ENCODE results near the gene PTER. TPM values are rescaled to one million over a fixed set of nuclear protein-coding genes. Genes with fewer than 3 reads are reported as not detected.

PTER gene
- total and polyA plus RNA-seq, 9 of the 15 experiments (the other 6 are each of a cell fraction or from before 2014, with no cell fraction given): 15.5 to 42.1 (median 28.6) TPM

DNA sequence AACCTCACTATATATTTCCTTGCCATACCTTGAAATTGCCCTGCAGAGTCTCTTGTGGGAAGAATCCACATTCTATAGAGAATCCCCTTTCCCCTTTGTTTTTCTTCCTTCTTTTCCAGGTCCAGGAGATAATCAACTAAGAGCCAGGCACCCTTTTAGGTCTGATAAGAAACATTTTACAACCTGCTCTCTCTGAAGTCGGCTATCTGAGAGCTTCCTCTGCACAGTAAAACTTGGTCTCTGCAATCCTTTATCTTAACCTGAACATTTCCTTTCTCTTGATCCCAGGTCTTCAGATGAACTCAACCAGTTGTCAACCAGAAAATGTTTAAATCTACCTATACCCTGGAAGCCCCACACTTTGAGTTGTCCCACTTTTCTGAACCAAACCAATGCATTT is 19.5 kb upstream of the PTER start:
- Histone ChIP-seq H2AFZ (ENCODE audit: low read depth, low read length) (no peak overlapping the region), H3K4me2 (ENCODE audit: insufficient read depth, low read length) (no peak overlapping the region), H3K27ac (ENCODE audit: extremely low read depth, low read depth, low read length) (no peak overlapping the region), H3K79me2 (ENCODE audit: control insufficient read depth, insufficient read depth, low read length) (no peaks in the 10 kb centered on the region), H3K4me1 (replicated peaks in 1 of 2; ENCODE audit: control insufficient read depth in 2 of 2, insufficient read depth in 2 of 2, low read length in 2 of 2) (no peaks in the 10 kb centered on the region; a peak in 1 of 5 replicates), H3K27me3 (ENCODE audit: control insufficient read depth in 2 of 2, insufficient read depth in 2 of 2, low read length in 2 of 2) (peaks cover 7 to 8% of the 10 kb centered on the region in 2 experiments; a peak in 4 of 5 replicates), H4K20me1 (replicated peaks; ENCODE audit: control insufficient read depth, insufficient read depth, low read length) (no peaks in the 10 kb centered on the region), H3K4me3 (no peak overlapping the region), H3K9ac (ENCODE audit: insufficient read depth in 1 of 2, low read depth in 2 of 2, low read length in 2 of 2) (no peak overlapping the region), H3K36me3 (ENCODE audit: control insufficient read depth, insufficient read depth, low read length) (no peaks in the 10 kb centered on the region), H3K9me1 (ENCODE audit: control insufficient read depth, insufficient read depth, low read length) (no peaks in the 10 kb centered on the region), H3K9me3 (replicated peaks; ENCODE audit: control insufficient read depth, insufficient read depth, low read depth, low read length) (no peaks in the 10 kb centered on the region)
- ATAC-seq (no peak), DNase-seq (ENCODE audit: extremely low read depth in 1 of 4, low spot score in 3 of 4) (peak in 1 of 4 experiments; percentile 33), FAIRE-seq (peak; percentile 42)
- WGBS (ENCODE audit: insufficient coverage, low coverage, missing lambda C conversion rate): 0% methylated on average over 1 of the region's 1 CpG
- intact Hi-C loops (cut with micrococcal nuclease) (no loop called here), in situ Hi-C loops (cut with MboI) (no loop called here)
- ChIA-PET POLR2A (no interaction called here), CTCF (ENCODE audit: low intra/inter-chr PET ratio) (no interaction called here)
- BruUV-seq (replicated peaks): no TSS peak
- TF ChIP-seq KAT2B (IDR thresholded peaks at IDR 0.05; ENCODE audit: low read depth, low read length) (no peak), HDAC6 (IDR thresholded peaks at IDR 0.05; ENCODE audit: low read depth, low read length) (no peak), BMI1 (IDR thresholded peaks at IDR 0.05; ENCODE audit: low read length) (no peak), ZNF23 (CRISPR knock-in tag; IDR thresholded peaks at IDR 0.05) (no peak), ZNF76 (CRISPR knock-in tag; IDR thresholded peaks at IDR 0.05; ENCODE audit: borderline replicate concordance) (no peak), CBFA2T2 (conservative IDR thresholded peaks at IDR 0.05) (peak; percentile 64), THRAP3 (IDR thresholded peaks at IDR 0.05; ENCODE audit: borderline replicate concordance) (no peak), NR2F6 (CRISPR knock-in tag; IDR thresholded peaks at IDR 0.05) (no peak), TAF9B (IDR thresholded peaks at IDR 0.05; ENCODE audit: partially characterized antibody) (no peak), ARID1B (IDR thresholded peaks at IDR 0.05) (peak; percentile 56), SAFB2 (IDR thresholded peaks at IDR 0.05; ENCODE audit: borderline replicate concordance, low read depth, low read length, severe bottlenecking) (no peak), RHOXF2B (CRISPR knock-in tag; conservative IDR thresholded peaks at IDR 0.05) (no peak), ZKSCAN8 (CRISPR knock-in tag; IDR thresholded peaks at IDR 0.05) (no peak), CBFA2T3 (IDR thresholded peaks at IDR 0.05) (peak; percentile 73), PHB (CRISPR knock-in tag; IDR thresholded peaks at IDR 0.05) (no peak), SRSF7 (optimal IDR thresholded peaks at IDR 0.05; ENCODE audit: low read depth, low read length) (no peak), TARDBP (IDR thresholded peaks at IDR 0.05) (no peak), ZNF140 (CRISPR knock-in tag; IDR thresholded peaks at IDR 0.05) (no peak), TAL1 (IDR thresholded peaks at IDR 0.05) (peak; percentile 65), TCF7 (IDR thresholded peaks at IDR 0.05; ENCODE audit: borderline replicate concordance) (no peak)
- TF ChIP-seq, protein P1, sequence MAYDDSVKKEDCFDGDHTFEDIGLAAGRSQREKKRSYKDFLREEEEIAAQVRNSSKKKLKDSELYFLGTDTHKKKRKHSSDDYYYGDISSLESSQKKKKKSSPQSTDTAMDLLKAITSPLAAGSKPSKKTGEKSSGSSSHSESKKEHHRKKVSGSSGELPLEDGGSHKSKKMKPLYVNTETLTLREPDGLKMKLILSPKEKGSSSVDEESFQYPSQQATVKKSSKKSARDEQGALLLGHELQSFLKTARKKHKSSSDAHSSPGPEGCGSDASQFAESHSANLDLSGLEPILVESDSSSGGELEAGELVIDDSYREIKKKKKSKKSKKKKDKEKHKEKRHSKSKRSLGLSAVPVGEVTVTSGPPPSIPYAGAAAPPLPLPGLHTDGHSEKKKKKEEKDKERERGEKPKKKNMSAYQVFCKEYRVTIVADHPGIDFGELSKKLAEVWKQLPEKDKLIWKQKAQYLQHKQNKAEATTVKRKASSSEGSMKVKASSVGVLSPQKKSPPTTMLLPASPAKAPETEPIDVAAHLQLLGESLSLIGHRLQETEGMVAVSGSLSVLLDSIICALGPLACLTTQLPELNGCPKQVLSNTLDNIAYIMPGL (CRISPR knock-in tag; IDR thresholded peaks at IDR 0.05): no peak
- TF ChIP-seq, protein P2, sequence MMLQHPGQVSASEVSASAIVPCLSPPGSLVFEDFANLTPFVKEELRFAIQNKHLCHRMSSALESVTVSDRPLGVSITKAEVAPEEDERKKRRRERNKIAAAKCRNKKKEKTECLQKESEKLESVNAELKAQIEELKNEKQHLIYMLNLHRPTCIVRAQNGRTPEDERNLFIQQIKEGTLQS (IDR thresholded peaks at IDR 0.05): no peak
- TF ChIP-seq, protein P2 (CRISPR knock-in tag; conservative IDR thresholded peaks at IDR 0.05): no peak

All from K562 (cell line).